T-helper 17 cell (primary cell): ENCODE measurements around the gene CLEC4E. TPM values are rescaled to one million over a fixed set of nuclear protein-coding genes. Genes with fewer than 3 reads are reported as not detected.

Experiments used
- total RNA-seq, 4 donors: library from RNA in 2 of 4; stranded (reverse) in 2 of 4; gene quantifications; one replicate each; pipeline ENCODE4 v1.2.3 and lab custom pipeline; 2022 to 2026

Gene CLEC4E
- total RNA-seq, 2 donors from 2014 or later, result 0.73 to 2.0 TPM

Other genes starting within 250 kb of the CLEC4E start
- gene CLEC6A, start 84.9 kb downstream of the CLEC4E start, total RNA-seq, result not detected
- under 1 TPM in 1 of 2 donors, not detected in 1; 0.22 TPM for gene CLEC4D, start 27.4 kb downstream of the CLEC4E start, total RNA-seq
- gene AICDA, start 72.0 kb upstream of the CLEC4E start, total RNA-seq, result not detected
- not detected for gene MFAP5, start 121.9 kb upstream of the CLEC4E start, total RNA-seq
- 10 to 100 TPM; 15.1 to 15.2 TPM for gene RIMKLB, start 157.1 kb upstream of the CLEC4E start, total RNA-seq